GM23338 (cell line): ENCODE results near the gene FAM124B. TPM values are rescaled to one million over a fixed set of nuclear protein-coding genes. Genes with fewer than 3 reads are reported as not detected.

Source experiments
- ATAC-seq: fragments of 200-7000 bp; cut with Tn5 transposase; 3 replicates; pipeline ENCODE4 v1.9.1; 2020
- DNase-seq: peaks from one replicate; pipeline ENCODE4 v3.0.0-alpha.2; 2015; ENCODE audit warnings: low spot score
- H2AFZ ChIP-seq: fragments of 200-600 bp; sonication (generic); 2 replicates; pipeline ENCODE4 v1.8.0; 2016; ENCODE audit warnings: antibody characterized with exemption, mild to moderate bottlenecking, moderate library complexity
- H3F3A ChIP-seq: fragments of 200-600 bp; sonication (generic); replicated peaks from 2 replicates; pipeline ENCODE4 v1.8.0; 2017; ENCODE audit warnings: antibody characterized with exemption, mixed run types, low read depth
- H3K27ac ChIP-seq: fragments of 200-600 bp; sonication (generic); 2 replicates; pipeline ENCODE4 v1.6.1; 2016; ENCODE audit warnings: low read depth
- H3K27me3 ChIP-seq: fragments of 200-600 bp; sonication (generic); 2 replicates; pipeline ENCODE4 v1.8.0; 2016; ENCODE audit warnings: mild to moderate bottlenecking, mixed run types, moderate library complexity; ENCODE audit not compliant: insufficient read depth
- H3K36me3 ChIP-seq: fragments of 200-600 bp; sonication (generic); 2 replicates; pipeline ENCODE4 v1.8.0; 2016; ENCODE audit warnings: mild to moderate bottlenecking; ENCODE audit not compliant: insufficient read depth
- H3K4me1 ChIP-seq: fragments of 200-600 bp; sonication (generic); 2 replicates; pipeline ENCODE4 v1.8.0; 2016; ENCODE audit warnings: mild to moderate bottlenecking, moderate library complexity; ENCODE audit not compliant: insufficient read depth
- H3K4me2 ChIP-seq: fragments of 200-600 bp; sonication (generic); 2 replicates; pipeline ENCODE4 v1.7.1; 2017; ENCODE audit warnings: mixed run types
- H3K4me3 ChIP-seq: fragments of 200-600 bp; sonication (generic); 2 replicates; pipeline ENCODE4 v1.6.1; 2016; ENCODE audit warnings: mixed run types
- H3K79me2 ChIP-seq: fragments of 200-600 bp; sonication (generic); replicated peaks from 2 replicates; pipeline ENCODE4 v1.8.0; 2017; ENCODE audit warnings: mild to moderate bottlenecking; ENCODE audit not compliant: insufficient read depth
- H3K9me2 ChIP-seq: fragments of 200-600 bp; sonication (generic); 2 replicates; pipeline ENCODE4 v1.8.0; 2017; ENCODE audit not compliant: insufficient read depth
- H4K20me1 ChIP-seq: fragments of 200-600 bp; sonication (generic); replicated peaks from 2 replicates; pipeline ENCODE4 v1.8.0; 2017; ENCODE audit warnings: mild to moderate bottlenecking; ENCODE audit not compliant: insufficient read depth
- H3K27ac Mint-ChIP-seq: 2 replicates; pipeline ENCODE4 v1.8.0; 2020; ENCODE audit warnings: inconsistent platforms, mild to moderate bottlenecking, moderate library complexity, mixed read lengths
- H3K27me3 Mint-ChIP-seq: 3 replicates; pipeline ENCODE4 v1.8.0; 2022; ENCODE audit warnings: low read depth, mild to moderate bottlenecking, moderate library complexity, mixed read lengths, inconsistent platforms; ENCODE audit not compliant: insufficient read depth, poor library complexity
- H3K36me3 Mint-ChIP-seq: 3 replicates; pipeline ENCODE4 v1.8.0; 2021; ENCODE audit warnings: low read depth, mild to moderate bottlenecking, inconsistent platforms, moderate library complexity, mixed read lengths
- H3K4me1 Mint-ChIP-seq: 3 replicates; pipeline ENCODE4 v1.8.0; 2020; ENCODE audit warnings: mild to moderate bottlenecking, inconsistent platforms, mixed read lengths
- H3K4me3 Mint-ChIP-seq: 3 replicates; pipeline ENCODE4 v1.8.0; 2021; ENCODE audit warnings: moderate library complexity, mild to moderate bottlenecking, inconsistent platforms, mixed read lengths
- H3K9me3 Mint-ChIP-seq: 3 replicates; pipeline ENCODE4 v1.8.0; 2020; ENCODE audit warnings: moderate library complexity, mild to moderate bottlenecking, inconsistent platforms, mixed read lengths
- EZH2 ChIP-seq: fragments of 200-600 bp; sonication (generic); IDR thresholded peaks from one replicate; pipeline ENCODE4 v1.8.0; 2017; ENCODE audit warnings: antibody characterized with exemption, mild to moderate bottlenecking, low read depth; ENCODE audit not compliant: unreplicated experiment
- JUNB ChIP-seq: IDR thresholded peaks from one replicate; pipeline ENCODE4 v1.6.1; 2016; ENCODE audit warnings: antibody characterized with exemption; ENCODE audit not compliant: unreplicated experiment
- NANOG ChIP-seq: IDR thresholded peaks from 2 replicates; pipeline ENCODE4 v1.6.1; 2016; ENCODE audit warnings: antibody characterized with exemption, borderline replicate concordance
- POLR2AphosphoS5 ChIP-seq: IDR thresholded peaks from 2 replicates; pipeline ENCODE4 v1.6.1; 2016; ENCODE audit warnings: antibody characterized with exemption, low read depth
- polyA plus RNA-seq: library from polyadenylated mRNA; unstranded; fragments of >200 nt; fragmentation: Nextera tagmentation; extraction: Ambion mirVana; gene quantifications from 2 replicates; pipeline ENCODE4 v1.2.1, GENCODE V29; 2016
- total RNA-seq: library from RNA; depleted of rRNA; stranded (reverse); fragments of >200 nt; shearing (Covaris generic); gene quantifications from 2 replicates; pipeline ENCODE4 v1.2.3, GENCODE V29; 2014
- TF ChIP-seq, protein P1 (sequence below): IDR thresholded peaks from 2 replicates; pipeline ENCODE4 v1.6.1; 2016; ENCODE audit warnings: antibody characterized with exemption
- TF ChIP-seq, protein P2 (sequence below), 2 experiments: fragments of 200-600 bp in 1 of 2; sonication (generic) in 1 of 2; conservative IDR thresholded peaks; 2 replicates each; pipeline versions ENCODE4 v1.5.1 to v1.6.1; 2016 to 2017; ENCODE audit warnings: antibody characterized with exemption in 2 of 2, low read depth in 2 of 2, mild to moderate bottlenecking in 2 of 2, moderate library complexity in 1 of 2
- TF ChIP-seq, protein P3 (sequence below): IDR thresholded peaks from one replicate; pipeline ENCODE4 v1.6.1; 2018; ENCODE audit warnings: antibody characterized with exemption; ENCODE audit not compliant: unreplicated experiment

FAM124B gene
- total and polyA plus RNA-seq, 2 experiments from 2014 or later = 3.0 to 6.9 TPM

DNA sequence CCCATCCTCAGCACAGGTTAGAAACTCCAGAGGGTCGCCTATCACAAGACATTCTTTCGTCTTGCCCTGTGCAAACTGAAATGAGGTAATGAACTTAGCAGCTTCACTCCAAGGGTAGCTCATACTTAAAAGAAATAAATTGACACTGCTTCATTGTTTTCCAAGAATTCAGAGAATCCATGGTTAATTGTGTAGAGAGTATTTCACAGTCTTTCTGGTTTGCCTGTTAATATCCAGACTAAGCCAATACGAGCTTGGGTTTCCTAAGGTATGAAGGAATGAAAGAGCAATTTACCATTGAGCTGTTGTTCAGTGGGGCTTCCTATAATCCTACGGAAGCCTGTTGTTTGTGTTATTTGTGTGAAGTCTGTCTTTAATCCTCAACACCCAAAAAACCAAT is 58.7 kb downstream of the FAM124B start:
- Mint-ChIP-seq H3K27ac (no peak overlapping the region), H3K36me3 (peaks cover 7% of the 10 kb centered on the region; the same call in 2 of the 3 replicates), H3K4me1 (no peaks in the 10 kb centered on the region), H3K27me3 (peaks cover 2% of the 10 kb centered on the region), H3K4me3 (no peak overlapping the region), H3K9me3 (peaks cover 14% of the 10 kb centered on the region)
- Histone ChIP-seq H2AFZ (no peak overlapping the region), H3F3A (no peaks in the 10 kb centered on the region), H3K36me3 (no peaks in the 10 kb centered on the region), H3K9me2 (no peaks in the 10 kb centered on the region), H3K79me2 (no peaks in the 10 kb centered on the region), H4K20me1 (no peaks in the 10 kb centered on the region), H3K4me1 (no peaks in the 10 kb centered on the region), H3K4me2 (no peak overlapping the region), H3K27me3 (no peaks in the 10 kb centered on the region), H3K27ac (no peak overlapping the region), H3K4me3 (no peak overlapping the region)
- ATAC-seq (no peak), DNase-seq (no peak)
- TF ChIP-seq EZH2 = no peak
- TF ChIP-seq, protein P1, sequence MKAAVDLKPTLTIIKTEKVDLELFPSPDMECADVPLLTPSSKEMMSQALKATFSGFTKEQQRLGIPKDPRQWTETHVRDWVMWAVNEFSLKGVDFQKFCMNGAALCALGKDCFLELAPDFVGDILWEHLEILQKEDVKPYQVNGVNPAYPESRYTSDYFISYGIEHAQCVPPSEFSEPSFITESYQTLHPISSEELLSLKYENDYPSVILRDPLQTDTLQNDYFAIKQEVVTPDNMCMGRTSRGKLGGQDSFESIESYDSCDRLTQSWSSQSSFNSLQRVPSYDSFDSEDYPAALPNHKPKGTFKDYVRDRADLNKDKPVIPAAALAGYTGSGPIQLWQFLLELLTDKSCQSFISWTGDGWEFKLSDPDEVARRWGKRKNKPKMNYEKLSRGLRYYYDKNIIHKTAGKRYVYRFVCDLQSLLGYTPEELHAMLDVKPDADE = no peak
- TF ChIP-seq, protein P2, sequence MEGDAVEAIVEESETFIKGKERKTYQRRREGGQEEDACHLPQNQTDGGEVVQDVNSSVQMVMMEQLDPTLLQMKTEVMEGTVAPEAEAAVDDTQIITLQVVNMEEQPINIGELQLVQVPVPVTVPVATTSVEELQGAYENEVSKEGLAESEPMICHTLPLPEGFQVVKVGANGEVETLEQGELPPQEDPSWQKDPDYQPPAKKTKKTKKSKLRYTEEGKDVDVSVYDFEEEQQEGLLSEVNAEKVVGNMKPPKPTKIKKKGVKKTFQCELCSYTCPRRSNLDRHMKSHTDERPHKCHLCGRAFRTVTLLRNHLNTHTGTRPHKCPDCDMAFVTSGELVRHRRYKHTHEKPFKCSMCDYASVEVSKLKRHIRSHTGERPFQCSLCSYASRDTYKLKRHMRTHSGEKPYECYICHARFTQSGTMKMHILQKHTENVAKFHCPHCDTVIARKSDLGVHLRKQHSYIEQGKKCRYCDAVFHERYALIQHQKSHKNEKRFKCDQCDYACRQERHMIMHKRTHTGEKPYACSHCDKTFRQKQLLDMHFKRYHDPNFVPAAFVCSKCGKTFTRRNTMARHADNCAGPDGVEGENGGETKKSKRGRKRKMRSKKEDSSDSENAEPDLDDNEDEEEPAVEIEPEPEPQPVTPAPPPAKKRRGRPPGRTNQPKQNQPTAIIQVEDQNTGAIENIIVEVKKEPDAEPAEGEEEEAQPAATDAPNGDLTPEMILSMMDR (conservative IDR thresholded peaks at IDR 0.05; ENCODE audit: low read depth in 2 of 2) = no peak

DNA sequence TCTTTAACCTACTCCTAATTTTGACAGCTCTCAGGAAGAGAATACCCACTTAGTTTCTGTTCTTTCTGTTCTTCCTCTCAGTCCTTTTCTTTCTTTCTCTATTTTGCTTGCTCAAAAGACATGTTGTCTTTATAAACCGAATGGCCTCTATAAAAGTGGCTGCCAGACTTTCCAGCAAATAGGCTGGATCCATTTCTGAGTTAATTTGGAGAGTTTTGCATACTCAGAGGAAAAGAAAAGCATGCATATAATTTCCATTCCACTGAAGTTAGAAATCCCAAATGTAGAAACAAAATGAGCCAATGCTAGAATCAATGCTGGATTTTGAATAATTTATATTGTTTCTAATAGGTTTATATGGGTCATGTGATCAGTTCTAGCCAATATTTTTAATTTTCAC is 65.9 kb downstream of the FAM124B start:
- no peak for ATAC-seq
- Histone ChIP-seq H3K36me3 (no peaks in the 10 kb centered on the region), H3K4me1 (no peaks in the 10 kb centered on the region), H3K27me3 (no peaks in the 10 kb centered on the region), H3K9me2 (no peaks in the 10 kb centered on the region), H2AFZ (no peak overlapping the region), H3K4me3 (no peak overlapping the region), H4K20me1 (no peaks in the 10 kb centered on the region), H3K4me2 (no peak overlapping the region), H3F3A (no peaks in the 10 kb centered on the region), H3K27ac (no peak overlapping the region), H3K79me2 (no peaks in the 10 kb centered on the region)
- DNase-seq = no peak
- Mint-ChIP-seq H3K4me3 (no peak overlapping the region), H3K27ac (no peak overlapping the region), H3K27me3 (no peaks in the 10 kb centered on the region), H3K4me1 (no peaks in the 10 kb centered on the region), H3K36me3 (no peaks in the 10 kb centered on the region), H3K9me3 (no peaks in the 10 kb centered on the region; the same call in 1 of the 3 replicates)
- no peak for TF ChIP-seq NANOG
- TF ChIP-seq, protein P2 (conservative IDR thresholded peaks at IDR 0.05; ENCODE audit: low read depth in 2 of 2) = no peak
- TF ChIP-seq, protein P3, sequence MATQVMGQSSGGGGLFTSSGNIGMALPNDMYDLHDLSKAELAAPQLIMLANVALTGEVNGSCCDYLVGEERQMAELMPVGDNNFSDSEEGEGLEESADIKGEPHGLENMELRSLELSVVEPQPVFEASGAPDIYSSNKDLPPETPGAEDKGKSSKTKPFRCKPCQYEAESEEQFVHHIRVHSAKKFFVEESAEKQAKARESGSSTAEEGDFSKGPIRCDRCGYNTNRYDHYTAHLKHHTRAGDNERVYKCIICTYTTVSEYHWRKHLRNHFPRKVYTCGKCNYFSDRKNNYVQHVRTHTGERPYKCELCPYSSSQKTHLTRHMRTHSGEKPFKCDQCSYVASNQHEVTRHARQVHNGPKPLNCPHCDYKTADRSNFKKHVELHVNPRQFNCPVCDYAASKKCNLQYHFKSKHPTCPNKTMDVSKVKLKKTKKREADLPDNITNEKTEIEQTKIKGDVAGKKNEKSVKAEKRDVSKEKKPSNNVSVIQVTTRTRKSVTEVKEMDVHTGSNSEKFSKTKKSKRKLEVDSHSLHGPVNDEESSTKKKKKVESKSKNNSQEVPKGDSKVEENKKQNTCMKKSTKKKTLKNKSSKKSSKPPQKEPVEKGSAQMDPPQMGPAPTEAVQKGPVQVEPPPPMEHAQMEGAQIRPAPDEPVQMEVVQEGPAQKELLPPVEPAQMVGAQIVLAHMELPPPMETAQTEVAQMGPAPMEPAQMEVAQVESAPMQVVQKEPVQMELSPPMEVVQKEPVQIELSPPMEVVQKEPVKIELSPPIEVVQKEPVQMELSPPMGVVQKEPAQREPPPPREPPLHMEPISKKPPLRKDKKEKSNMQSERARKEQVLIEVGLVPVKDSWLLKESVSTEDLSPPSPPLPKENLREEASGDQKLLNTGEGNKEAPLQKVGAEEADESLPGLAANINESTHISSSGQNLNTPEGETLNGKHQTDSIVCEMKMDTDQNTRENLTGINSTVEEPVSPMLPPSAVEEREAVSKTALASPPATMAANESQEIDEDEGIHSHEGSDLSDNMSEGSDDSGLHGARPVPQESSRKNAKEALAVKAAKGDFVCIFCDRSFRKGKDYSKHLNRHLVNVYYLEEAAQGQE = no peak
- no peak for TF ChIP-seq JUNB
- TF ChIP-seq EZH2 = no peak
- no peak for TF ChIP-seq POLR2AphosphoS5
